Measurements from ENCODE around the gene SLC25A43.

Gene SLC25A43

GRCh38 chrX:119389871-119390501, 9.2 kb upstream of the SLC25A43 start:
- no peak for ATAC-seq
- no peak for TF ChIP-seq TSHZ2 (CRISPR knock-in tag; IDR thresholded peaks at IDR 0.05)
- TF ChIP-seq BACH2 (CRISPR knock-in tag; IDR thresholded peaks at IDR 0.05; ENCODE audit: borderline replicate concordance) = no peak
- no peak for TF ChIP-seq GLIS3 (CRISPR knock-in tag; IDR thresholded peaks at IDR 0.05)
- no peak for TF ChIP-seq RARB (CRISPR knock-in tag; IDR thresholded peaks at IDR 0.05)
- TF ChIP-seq TOX (CRISPR knock-in tag; IDR thresholded peaks at IDR 0.05; ENCODE audit: borderline replicate concordance) = no peak
- TF ChIP-seq ZFP30 (CRISPR knock-in tag; IDR thresholded peaks at IDR 0.05) = no peak
- TF ChIP-seq ARNTL (CRISPR knock-in tag; IDR thresholded peaks at IDR 0.05; ENCODE audit: borderline replicate concordance, low read depth) = no peak
- TF ChIP-seq PATZ1 (CRISPR knock-in tag; IDR thresholded peaks at IDR 0.05; ENCODE audit: borderline replicate concordance) = no peak
- no peak for TF ChIP-seq TCF4 (CRISPR knock-in tag; IDR thresholded peaks at IDR 0.05; ENCODE audit: borderline replicate concordance)
- TF ChIP-seq ZFP3 (CRISPR knock-in tag; IDR thresholded peaks at IDR 0.05) = no peak
- no peak for TF ChIP-seq ZNF8 (CRISPR knock-in tag; IDR thresholded peaks at IDR 0.05)
- TF ChIP-seq ESRRG (CRISPR knock-in tag; IDR thresholded peaks at IDR 0.05) = no peak

GRCh38 chrX:119391279-119391678, 7.9 kb upstream of the SLC25A43 start:
- TF ChIP-seq OSR1 (CRISPR knock-in tag; IDR thresholded peaks at IDR 0.05) = no peak
- TF ChIP-seq BACH2 (CRISPR knock-in tag; IDR thresholded peaks at IDR 0.05; ENCODE audit: borderline replicate concordance) = no peak
- TF ChIP-seq POU6F1 (CRISPR knock-in tag; IDR thresholded peaks at IDR 0.05; ENCODE audit: borderline replicate concordance, low read depth) = no peak
- no peak for TF ChIP-seq RARB (CRISPR knock-in tag; IDR thresholded peaks at IDR 0.05)
- TF ChIP-seq ESRRG (CRISPR knock-in tag; IDR thresholded peaks at IDR 0.05) = no peak
- TF ChIP-seq ZFP3 (CRISPR knock-in tag; IDR thresholded peaks at IDR 0.05) = no peak
- no peak for TF ChIP-seq CSDC2 (CRISPR knock-in tag; IDR thresholded peaks at IDR 0.05)
- TF ChIP-seq ZNF8 (CRISPR knock-in tag; IDR thresholded peaks at IDR 0.05) = no peak
- no peak for TF ChIP-seq ISL1 (CRISPR knock-in tag; IDR thresholded peaks at IDR 0.05)
- no peak for TF ChIP-seq CREB5 (CRISPR knock-in tag; IDR thresholded peaks at IDR 0.05; ENCODE audit: low read depth)
- no peak for TF ChIP-seq ZNF70 (CRISPR knock-in tag; IDR thresholded peaks at IDR 0.05)
- TF ChIP-seq GLIS3 (CRISPR knock-in tag; IDR thresholded peaks at IDR 0.05) = no peak
- no peak for TF ChIP-seq ZNF565 (CRISPR knock-in tag; conservative IDR thresholded peaks at IDR 0.05; ENCODE audit: low read depth)
- no peak for TF ChIP-seq CSRNP3 (CRISPR knock-in tag; IDR thresholded peaks at IDR 0.05)
- TF ChIP-seq PPARA (CRISPR knock-in tag; IDR thresholded peaks at IDR 0.05; ENCODE audit: borderline replicate concordance) = no peak
- peak; percentile 68; the same call in 2 of the 3 replicates for ATAC-seq

- ATAC-seq = no peak
- TF ChIP-seq CSDC2 (CRISPR knock-in tag; IDR thresholded peaks at IDR 0.05) (no peak), CREB5 (CRISPR knock-in tag; IDR thresholded peaks at IDR 0.05; ENCODE audit: low read depth) (no peak), GLIS3 (CRISPR knock-in tag; IDR thresholded peaks at IDR 0.05) (no peak), ZFP3 (CRISPR knock-in tag; IDR thresholded peaks at IDR 0.05) (no peak), ZNF70 (CRISPR knock-in tag; IDR thresholded peaks at IDR 0.05) (no peak), CSRNP3 (CRISPR knock-in tag; IDR thresholded peaks at IDR 0.05) (no peak), ZC3H10 (CRISPR knock-in tag; IDR thresholded peaks at IDR 0.05) (no peak), TSHZ2 (CRISPR knock-in tag; IDR thresholded peaks at IDR 0.05) (no peak), TOX (CRISPR knock-in tag; IDR thresholded peaks at IDR 0.05; ENCODE audit: borderline replicate concordance) (no peak)
Observed at GRCh38 chrX:119393144-119393543, 6.0 kb upstream of the SLC25A43 start.
